GM12878 (cell line): ENCODE measurements around the gene TPST1. TPM values are rescaled to one million over a fixed set of nuclear protein-coding genes. Genes with fewer than 3 reads are reported as not detected.

Experiments used
- CHD1 ChIP-seq: IDR thresholded peaks from 2 replicates; pipeline ENCODE4 v1.6.1; 2012; ENCODE audit warnings: low read depth, low read length, improper control_type of control experiment
- HCFC1 ChIP-seq: fragments of 150-350 bp; IDR thresholded peaks from 2 replicates; pipeline ENCODE4 v1.6.1; 2014; ENCODE audit warnings: low read length
- IRF4 ChIP-seq: IDR thresholded peaks from 2 replicates; pipeline ENCODE4 v1.6.1; 2011; ENCODE audit warnings: low read depth, low read length
- JUND ChIP-seq: IDR thresholded peaks from 2 replicates; pipeline ENCODE4 v1.6.1; 2012; ENCODE audit warnings: low read depth, mild to moderate bottlenecking, low read length, improper control_type of control experiment, moderate library complexity
- MYC ChIP-seq: IDR thresholded peaks from 2 replicates; pipeline ENCODE4 v1.6.1; 2011; ENCODE audit warnings: mild to moderate bottlenecking, low read length, moderate library complexity, inconsistent platforms; ENCODE audit not compliant: insufficient read depth, insufficient replicate concordance, insufficient read length, severe bottlenecking
- RELA ChIP-seq: fragments of 450-650 bp; IDR thresholded peaks from 2 replicates; pipeline ENCODE4 v1.8.0; 2014; ENCODE audit warnings: borderline replicate concordance; ENCODE audit not compliant: partially characterized antibody
- ZNF592 ChIP-seq: fragments of 450-650 bp; IDR thresholded peaks from 2 replicates; pipeline ENCODE4 v1.6.1; 2017; ENCODE audit warnings: mild to moderate bottlenecking, moderate library complexity
- ZNF687 ChIP-seq: fragments of 450-650 bp; IDR thresholded peaks from 2 replicates; pipeline ENCODE4 v1.6.1; 2017; ENCODE audit warnings: mild to moderate bottlenecking, moderate library complexity
- polyA plus RNA-seq, 11 experiments: library from polyadenylated mRNA; depleted of rRNA in 4 of 11; unstranded in 6 of 11; stranded (reverse) in 5 of 11; fragments of >200 nt; fragmentation: Nextera tagmentation in 4 of 11; fragmentation: Illumina TruSeq in 1 of 11; extraction: Ambion mirVana in 4 of 11; extraction: Trizol in 1 of 11; gene quantifications; 1 replicate in 1 of 11; 2 replicates in 10 of 11; pipeline versions ENCODE4 v1.2.1 to v1.2.3, GENCODE V29; 2011 to 2016; ENCODE audit warnings: inconsistent platforms in 2 of 11, missing spikeins in 2 of 11, low read depth in 1 of 11
- total RNA-seq, 4 experiments: library from RNA; depleted of rRNA in 3 of 4; stranded (reverse); fragments of >200 nt in 3 of 4; fragmentation: Illumina TruSeq in 1 of 4; extraction: Trizol in 1 of 4; gene quantifications; 2 replicates each; pipeline versions ENCODE4 v1.2.1 to v1.2.3, GENCODE V29; 2013 to 2021

The TPST1 gene
- total and polyA plus RNA-seq, 10 of the 15 experiments (the other 5 are each of a cell fraction or from before 2014, with no cell fraction given) = 1.1 to 10.6 (median 7.5) TPM

GRCh38 chr7:66169616-66170015 is 35.5 kb upstream of the TPST1 start (continued):
- TF ChIP-seq ZNF592 (no peak), IRF4 (no peak), HCFC1 (no peak), MYC (no peak), JUND (no peak), ZNF687 (no peak), CHD1 (no peak), RELA (no peak)
